Thyroid gland (tissue), 4 donors: ENCODE results near the gene TAS2R16. TPM values are rescaled to one million over a fixed set of nuclear protein-coding genes. Genes with fewer than 3 reads are reported as not detected.

ENCODE experiments used
- DNase-seq, 2 donors: peaks; one replicate each; pipeline ENCODE4 v3.0.0-alpha.2; 2019
- H3K27ac ChIP-seq, 3 donors: fragments of 200-600 bp; sonication (generic); 1 replicate in 2 of 3; 2 replicates in 1 of 3; pipeline ENCODE4 v1.5.1; 2016 to 2019; ENCODE audit warnings: mild to moderate bottlenecking in 1 of 3, moderate library complexity in 1 of 3
- H3K27me3 ChIP-seq: fragments of 200-600 bp; sonication (generic); one replicate; pipeline ENCODE4 v1.5.1; 2019
- H3K36me3 ChIP-seq, 2 donors: fragments of 200-600 bp; sonication (generic); one replicate each; pipeline ENCODE4 v1.5.1; 2016 to 2019
- H3K4me1 ChIP-seq, 2 donors: fragments of 200-600 bp; sonication (generic); one replicate each; pipeline ENCODE4 v1.5.1; 2017 to 2019
- H3K4me3 ChIP-seq, 3 donors: fragments of 200-600 bp; sonication (generic); replicated peaks in 1 of 3; 1 replicate in 2 of 3; 2 replicates in 1 of 3; pipeline ENCODE4 v1.5.1; 2016; ENCODE audit warnings: mild to moderate bottlenecking in 1 of 3
- H3K9me3 ChIP-seq: fragments of 200-600 bp; sonication (generic); one replicate; pipeline ENCODE4 v1.5.1; 2017
- POLR2A ChIP-seq, 2 donors: fragments of 450-650 bp; IDR thresholded peaks; one replicate each; pipeline ENCODE4 v1.6.1; 2017; ENCODE audit warnings: antibody characterized with exemption in 2 of 2, mild to moderate bottlenecking in 2 of 2, moderate library complexity in 1 of 2
- WGBS, 2 donors: methylation state at CpG; one replicate each; pipeline ENCODE4 v1.1.5; 2017; 5-methylcytosine and 5-hydroxymethylcytosine counted together
- intact Hi-C: fragments of 100-400 bp; cut with DNase I; formaldehyde crosslinking; loops from one replicate; pipeline ENCODE4 v1.15.1; 2023
- total RNA-seq, 4 donors: library from RNA; depleted of rRNA; stranded (reverse); fragments of >200 nt; gene quantifications; one replicate each; pipeline ENCODE4 v1.2.3, GENCODE V29; 2016
- TF ChIP-seq, protein P1 (sequence below), 6 experiments: fragments of 200-600 bp in 3 of 6; fragments of 450-650 bp in 3 of 6; sonication (generic) in 3 of 6; IDR thresholded peaks; one replicate each; pipeline ENCODE4 v1.5.1; 2016 to 2019; ENCODE audit warnings: antibody characterized with exemption in 6 of 6, mild to moderate bottlenecking in 2 of 6, inconsistent platforms in 1 of 6, moderate library complexity in 1 of 6

TAS2R16 gene
- total RNA-seq, 4 donors from 2014 or later = not detected

DNA sequence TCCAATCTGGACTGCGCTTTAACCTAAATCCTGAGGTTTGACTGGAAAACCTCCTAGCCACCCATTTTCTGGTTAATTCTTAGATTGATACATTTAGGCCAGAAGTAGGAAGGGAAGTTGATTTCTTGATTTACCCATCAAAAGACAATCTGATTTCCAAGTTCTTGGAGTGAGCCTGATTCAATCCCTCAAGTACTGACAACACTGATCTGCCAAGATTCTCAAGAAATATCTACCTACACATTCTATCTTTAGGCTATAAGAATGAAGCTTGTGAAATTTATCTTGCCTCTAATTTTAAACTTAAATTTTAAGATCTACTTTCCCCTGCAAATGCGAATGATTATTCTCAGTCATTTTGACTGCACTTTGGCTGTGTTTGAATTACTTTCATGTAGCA lies 5.9 kb downstream of the TAS2R16 start:
- no peaks in the 10 kb centered on the region for H3K36me3 ChIP-seq
- intact Hi-C loops = no loop called here
- no peaks in the 10 kb centered on the region for H3K27me3 ChIP-seq
- TF ChIP-seq, protein P1, sequence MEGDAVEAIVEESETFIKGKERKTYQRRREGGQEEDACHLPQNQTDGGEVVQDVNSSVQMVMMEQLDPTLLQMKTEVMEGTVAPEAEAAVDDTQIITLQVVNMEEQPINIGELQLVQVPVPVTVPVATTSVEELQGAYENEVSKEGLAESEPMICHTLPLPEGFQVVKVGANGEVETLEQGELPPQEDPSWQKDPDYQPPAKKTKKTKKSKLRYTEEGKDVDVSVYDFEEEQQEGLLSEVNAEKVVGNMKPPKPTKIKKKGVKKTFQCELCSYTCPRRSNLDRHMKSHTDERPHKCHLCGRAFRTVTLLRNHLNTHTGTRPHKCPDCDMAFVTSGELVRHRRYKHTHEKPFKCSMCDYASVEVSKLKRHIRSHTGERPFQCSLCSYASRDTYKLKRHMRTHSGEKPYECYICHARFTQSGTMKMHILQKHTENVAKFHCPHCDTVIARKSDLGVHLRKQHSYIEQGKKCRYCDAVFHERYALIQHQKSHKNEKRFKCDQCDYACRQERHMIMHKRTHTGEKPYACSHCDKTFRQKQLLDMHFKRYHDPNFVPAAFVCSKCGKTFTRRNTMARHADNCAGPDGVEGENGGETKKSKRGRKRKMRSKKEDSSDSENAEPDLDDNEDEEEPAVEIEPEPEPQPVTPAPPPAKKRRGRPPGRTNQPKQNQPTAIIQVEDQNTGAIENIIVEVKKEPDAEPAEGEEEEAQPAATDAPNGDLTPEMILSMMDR (IDR thresholded peaks at IDR 0.05) = no peak
- TF ChIP-seq POLR2A (IDR thresholded peaks at IDR 0.05) = no peak
- WGBS, 2 donors = 96 to 98% methylated on average over 2 of the region's 2 CpGs
- no peaks in the 10 kb centered on the region for H3K4me1 ChIP-seq
- no peaks in the 10 kb centered on the region for H3K9me3 ChIP-seq
- no peak overlapping the region for H3K27ac ChIP-seq
- DNase-seq = no peak
- no peak overlapping the region for H3K4me3 ChIP-seq

DNA sequence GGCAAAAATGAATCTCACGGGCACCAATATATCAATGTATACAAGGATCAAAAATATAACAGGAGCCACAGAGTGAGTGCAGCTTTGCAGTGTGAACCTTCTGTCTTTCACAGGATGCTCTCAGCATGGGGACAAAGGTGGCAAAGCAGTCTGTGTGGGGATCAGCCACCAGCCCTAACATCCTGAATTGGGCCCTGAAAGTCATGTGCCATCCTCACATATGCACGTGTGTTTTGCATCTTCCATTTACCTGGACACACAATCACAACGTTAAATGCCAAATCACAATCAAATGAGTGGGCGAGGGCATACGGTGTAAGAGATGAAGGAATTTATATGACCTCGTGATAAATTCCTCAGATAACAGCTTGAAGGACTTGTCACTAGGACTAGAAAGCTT lies 6.5 kb downstream of the TAS2R16 start:
- 73 to 76% methylated on average over 6 of the region's 6 CpGs for WGBS, 2 donors
- TF ChIP-seq, protein P1 (IDR thresholded peaks at IDR 0.05) = no peak
- no peak for TF ChIP-seq POLR2A (IDR thresholded peaks at IDR 0.05)
- Histone ChIP-seq H3K36me3 (no peaks in the 10 kb centered on the region), H3K27ac (no peak overlapping the region), H3K27me3 (no peaks in the 10 kb centered on the region), H3K9me3 (no peaks in the 10 kb centered on the region), H3K4me3 (no peak overlapping the region), H3K4me1 (no peaks in the 10 kb centered on the region)
- intact Hi-C loops = no loop called here
- no peak for DNase-seq

DNA sequence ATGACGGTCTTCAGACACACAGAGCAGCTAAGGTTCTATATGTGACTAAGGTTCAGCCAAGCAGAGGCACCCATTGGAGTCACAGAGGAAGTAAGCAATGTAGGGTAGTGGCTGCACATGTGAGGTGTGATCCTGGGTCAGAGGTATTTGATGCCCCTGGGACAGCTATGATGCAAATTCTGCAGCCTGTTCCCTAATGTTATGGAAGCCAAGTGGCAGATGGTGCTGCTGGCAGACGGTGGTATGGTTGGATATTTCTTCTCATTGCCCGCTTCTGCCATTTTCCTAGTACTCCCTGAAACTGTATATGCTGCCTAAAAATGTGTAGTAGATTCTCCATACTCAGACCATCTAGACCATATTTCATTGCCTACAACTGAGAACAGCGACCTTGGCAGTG lies 7.2 kb downstream of the TAS2R16 start:
- WGBS, 2 donors = 58 to 81% methylated on average over 4 of the region's 4 CpGs
- intact Hi-C loops = no loop called here
- no peaks in the 10 kb centered on the region for H3K36me3 ChIP-seq
- H3K4me1 ChIP-seq = no peaks in the 10 kb centered on the region
- H3K9me3 ChIP-seq = no peaks in the 10 kb centered on the region
- no peak overlapping the region for H3K4me3 ChIP-seq
- H3K27ac ChIP-seq = no peak overlapping the region
- H3K27me3 ChIP-seq = no peaks in the 10 kb centered on the region
- DNase-seq = no peak
- TF ChIP-seq, protein P1 (IDR thresholded peaks at IDR 0.05) = no peak
- no peak for TF ChIP-seq POLR2A (IDR thresholded peaks at IDR 0.05)

DNA sequence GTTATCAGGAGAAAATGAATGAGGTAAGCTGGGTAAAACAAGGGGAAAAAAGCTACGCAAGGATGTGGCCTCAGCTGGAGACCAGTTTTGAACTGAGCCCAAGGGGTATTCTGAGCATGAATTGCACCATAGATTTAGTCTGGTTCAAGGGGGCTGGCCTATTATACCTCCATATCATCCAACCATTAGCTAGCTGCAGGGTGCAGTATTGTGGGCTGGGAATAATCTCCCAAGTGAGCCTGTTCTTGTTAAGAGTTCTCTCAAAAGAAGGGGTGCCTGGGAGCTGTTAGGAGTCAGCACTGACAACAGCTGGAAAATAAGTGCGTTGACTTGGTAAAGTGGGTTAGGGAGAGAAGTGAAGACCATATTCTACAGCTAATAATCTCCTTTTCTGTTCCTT lies 8.0 kb downstream of the TAS2R16 start:
- no peak overlapping the region for H3K27ac ChIP-seq
- TF ChIP-seq POLR2A (IDR thresholded peaks at IDR 0.05) = no peak
- TF ChIP-seq, protein P1 (IDR thresholded peaks at IDR 0.05) = no peak
- H3K4me1 ChIP-seq = no peaks in the 10 kb centered on the region
- H3K27me3 ChIP-seq = no peaks in the 10 kb centered on the region
- no peaks in the 10 kb centered on the region for H3K9me3 ChIP-seq
- intact Hi-C loops = no loop called here
- no peak overlapping the region for H3K4me3 ChIP-seq
- 89 to 94% methylated on average over 2 of the region's 2 CpGs for WGBS, 2 donors
- H3K36me3 ChIP-seq = no peaks in the 10 kb centered on the region
- DNase-seq = no peak

DNA sequence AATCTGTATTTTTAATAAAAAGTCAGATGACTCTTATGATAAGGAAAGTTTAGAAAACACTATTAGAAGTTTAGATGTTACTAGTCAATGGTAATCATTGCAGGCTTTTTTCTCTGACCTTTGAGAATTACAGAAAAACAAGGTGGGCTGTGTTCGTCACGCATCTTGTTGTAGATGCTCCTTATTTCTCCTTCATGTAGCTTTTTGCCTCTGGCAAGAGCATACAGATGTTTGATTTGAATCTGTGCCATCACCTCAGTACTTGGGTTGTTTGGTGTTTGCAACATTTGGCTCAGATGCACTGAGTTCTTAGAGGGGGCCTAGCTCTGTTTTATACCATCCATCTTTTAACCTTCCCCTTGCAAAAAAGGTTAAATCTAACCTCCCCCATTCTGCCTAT lies 11.5 kb downstream of the TAS2R16 start:
- no peaks in the 10 kb centered on the region for H3K27me3 ChIP-seq
- no peak for DNase-seq
- TF ChIP-seq, protein P1 (IDR thresholded peaks at IDR 0.05) = no peak
- TF ChIP-seq POLR2A (IDR thresholded peaks at IDR 0.05) = no peak
- no peaks in the 10 kb centered on the region for H3K9me3 ChIP-seq
- H3K4me3 ChIP-seq = no peak overlapping the region
- H3K27ac ChIP-seq = no peak overlapping the region
- no peaks in the 10 kb centered on the region for H3K36me3 ChIP-seq
- 88 to 93% methylated on average over 2 of the region's 2 CpGs for WGBS, 2 donors
- no peaks in the 10 kb centered on the region for H3K4me1 ChIP-seq
- intact Hi-C loops = no loop called here
